ENCODE measurements around the gene MBD4. TPM values are rescaled to one million over a fixed set of nuclear protein-coding genes. Genes with fewer than 3 reads are reported as not detected.

Gene MBD4
- total RNA-seq, 3 donors from 2014 or later (not counting 1 experiment from before 2014, with no cell fraction given), result 46.4 to 55.6 (median 48.0) TPM

GRCh38 chr3:129422897-129423296 lies 16.9 kb downstream of the MBD4 start:
- Mint-ChIP-seq H3K4me3 (no peak overlapping the region), H3K36me3 (no peaks in the 10 kb centered on the region), H3K27me3 (ENCODE audit: low read depth in 2 of 2) (peaks cover 0 to 3% of the 10 kb centered on the region in 2 donors), H3K9me3 (no peaks in the 10 kb centered on the region), H3K27ac (no peak overlapping the region), H3K4me1 (peaks cover 6 to 8% of the 10 kb centered on the region in 2 donors)
- TF ChIP-seq CTCF (IDR thresholded peaks at IDR 0.05), result no peak
- Histone ChIP-seq H3K4me3 (ENCODE audit: low read length) (no peak overlapping the region), H3K36me3 (ENCODE audit: control insufficient read depth, insufficient read depth, low read length) (no peaks in the 10 kb centered on the region), H3K9me3 (ENCODE audit: control insufficient read depth, insufficient read depth, low read length) (no peaks in the 10 kb centered on the region), H3K4me1 (ENCODE audit: control insufficient read depth, insufficient read depth, low read length) (peaks cover 7% of the 10 kb centered on the region), H3K27me3 (ENCODE audit: control insufficient read depth, insufficient read depth, low read length) (no peaks in the 10 kb centered on the region), H3K27ac (ENCODE audit: low read length) (no peak overlapping the region)
- 86% methylated on average over 1 of the region's 1 CpG for WGBS (ENCODE audit: insufficient coverage)
- ATAC-seq (no peak), DNase-seq (no peak)
- intact Hi-C loops (cut with micrococcal nuclease), result no loop called here

GRCh38 chr3:129421988-129422745 lies 17.6 kb downstream of the MBD4 start:
- Mint-ChIP-seq H3K4me3 (no peak overlapping the region), H3K9me3 (no peaks in the 10 kb centered on the region), H3K27ac (no peak overlapping the region), H3K4me1 (peaks cover 0 to under 1% of the 10 kb centered on the region in 2 donors), H3K27me3 (ENCODE audit: low read depth in 2 of 2) (peaks cover 0 to 3% of the 10 kb centered on the region in 2 donors), H3K36me3 (no peaks in the 10 kb centered on the region)
- DNase-seq, result no peak
- Histone ChIP-seq H3K4me1 (ENCODE audit: control insufficient read depth, insufficient read depth, low read length) (no peaks in the 10 kb centered on the region), H3K4me3 (ENCODE audit: low read length) (no peak overlapping the region), H3K36me3 (ENCODE audit: control insufficient read depth, insufficient read depth, low read length) (no peaks in the 10 kb centered on the region), H3K27ac (ENCODE audit: low read length) (no peak overlapping the region), H3K9me3 (ENCODE audit: control insufficient read depth, insufficient read depth, low read length) (no peaks in the 10 kb centered on the region), H3K27me3 (ENCODE audit: control insufficient read depth, insufficient read depth, low read length) (no peaks in the 10 kb centered on the region)
- WGBS (ENCODE audit: insufficient coverage), result 80% methylated on average over 5 of the region's 6 CpGs
- no peak for TF ChIP-seq CTCF (IDR thresholded peaks at IDR 0.05)
- ATAC-seq, result no peak
- intact Hi-C loops (cut with micrococcal nuclease), result no loop called here

- no peak for TF ChIP-seq CTCF (IDR thresholded peaks at IDR 0.05)
- Mint-ChIP-seq H3K36me3 (no peaks in the 10 kb centered on the region), H3K9me3 (no peaks in the 10 kb centered on the region), H3K4me1 (no peaks in the 10 kb centered on the region), H3K27ac (no peak overlapping the region), H3K27me3 (ENCODE audit: low read depth in 2 of 2) (peaks cover 0 to 3% of the 10 kb centered on the region in 2 donors), H3K4me3 (no peak overlapping the region)
- ATAC-seq (no peak), DNase-seq (no peak)
- H3K27ac ChIP-seq (ENCODE audit: low read length), result no peak overlapping the region
- no peaks in the 10 kb centered on the region for H3K4me1 ChIP-seq (ENCODE audit: control insufficient read depth, insufficient read depth, low read length)
- H3K36me3 ChIP-seq (ENCODE audit: control insufficient read depth, insufficient read depth, low read length), result no peaks in the 10 kb centered on the region
- no peaks in the 10 kb centered on the region for H3K9me3 ChIP-seq (ENCODE audit: control insufficient read depth, insufficient read depth, low read length)
- intact Hi-C loops (cut with micrococcal nuclease), result no loop called here
- no peaks in the 10 kb centered on the region for H3K27me3 ChIP-seq (ENCODE audit: control insufficient read depth, insufficient read depth, low read length)
- no peak overlapping the region for H3K4me3 ChIP-seq (ENCODE audit: low read length)
- 95% methylated on average over 11 of the region's 12 CpGs for WGBS (ENCODE audit: insufficient coverage)
These were observed 18.4 kb downstream of the MBD4 start for GRCh38 chr3:129421236-129421883.

All from natural killer cell (primary cell).